Hematopoietic multipotent progenitor cell treated with erythropoietin and hydrocortisone succinate and interleukin-3 and kit ligand, for 17 days (in vitro differentiated cells): Measurements from ENCODE around the gene PLOD2.
"Not testable (repeated sequence)": the region's sequence is repeated elsewhere in the genome, so short reads cannot be mapped to it uniquely, and the experiment has no call there.

Source experiments
- DNase-seq: peaks from one replicate; pipeline ENCODE4 v3.0.0-alpha.2; 2015; ENCODE audit warnings: low spot score

Gene PLOD2

GRCh38 chr3:146138902-146139301 is 22.1 kb downstream of the PLOD2 start:
- no peak for DNase-seq

- no peak for DNase-seq
Observed at GRCh38 chr3:146136647-146137046, 24.3 kb downstream of the PLOD2 start.

GRCh38 chr3:146134348-146135117 is 26.5 kb downstream of the PLOD2 start:
- no peak for DNase-seq

- DNase-seq = no peak
Observed at GRCh38 chr3:146133441-146133840, 27.5 kb downstream of the PLOD2 start.

GRCh38 chr3:146131616-146132410 is 29.2 kb downstream of the PLOD2 start:
- no peak for DNase-seq

GRCh38 chr3:146130881-146131371 is 30.1 kb downstream of the PLOD2 start:
- no peak for DNase-seq

- DNase-seq = no peak
Observed at GRCh38 chr3:146129750-146130149, 31.2 kb downstream of the PLOD2 start.

GRCh38 chr3:146128939-146129338 is 32.0 kb downstream of the PLOD2 start:
- DNase-seq = no peak

- no peak for DNase-seq
Observed at GRCh38 chr3:146128179-146128578, 32.8 kb downstream of the PLOD2 start.

- DNase-seq = no peak
Observed at GRCh38 chr3:146125951-146126350, 35.0 kb downstream of the PLOD2 start.

- DNase-seq = no peak
Observed at GRCh38 chr3:146124126-146124801, 36.7 kb downstream of the PLOD2 start.

- DNase-seq = no peak
Observed at GRCh38 chr3:146117406-146118285, 43.3 kb downstream of the PLOD2 start.

GRCh38 chr3:146115619-146116018 is 45.4 kb downstream of the PLOD2 start:
- no peak for DNase-seq

GRCh38 chr3:146113804-146114203 is 47.2 kb downstream of the PLOD2 start:
- not testable (repeated sequence) for DNase-seq

- DNase-seq = no peak
Observed at GRCh38 chr3:146111337-146111736, 49.6 kb downstream of the PLOD2 start.

GRCh38 chr3:146110161-146110560 is 50.8 kb downstream of the PLOD2 start:
- DNase-seq = no peak

GRCh38 chr3:146106986-146107385 is 54.0 kb downstream of the PLOD2 start:
- no peak for DNase-seq

GRCh38 chr3:146104068-146104467 is 56.9 kb downstream of the PLOD2 start:
- no peak for DNase-seq

- no peak for DNase-seq
Observed at GRCh38 chr3:146102885-146103284, 58.1 kb downstream of the PLOD2 start.

- DNase-seq = no peak
Observed at GRCh38 chr3:146101538-146101937, 59.4 kb downstream of the PLOD2 start.

GRCh38 chr3:146100825-146101444 is 60.0 kb downstream of the PLOD2 start:
- DNase-seq = no peak
